HEK293T (cell line): Measurements from ENCODE around the gene CACNA1F.

ENCODE experiments used
- CTCF ChIA-PET: fragments of 350-600 bp; formaldehyde crosslinking; extraction: SDS; loops from one replicate; lab custom pipeline; 2021; ENCODE audit warnings: antibody characterized with exemption, inconsistent platforms; lab: Yijun Ruan, JAX
- POLR2A ChIA-PET: fragments of 350-600 bp; formaldehyde crosslinking; extraction: SDS; loops from one replicate; lab custom pipeline; 2020; ENCODE audit warnings: antibody characterized with exemption, inconsistent platforms; lab: Yijun Ruan, JAX
- DNase-seq: peaks from one replicate; pipeline ENCODE4 v3.0.0; 2012; ENCODE audit warnings: mixed read lengths; ENCODE audit errors: extremely low spot score
- ARNT ChIP-seq: fragments of 450-650 bp; IDR thresholded peaks from 2 replicates; pipeline ENCODE4 v1.6.1; 2017; ENCODE audit warnings: mild to moderate bottlenecking
- BHLHE40 ChIP-seq: fragments of 450-650 bp; IDR thresholded peaks from 2 replicates; pipeline ENCODE4 v1.6.1; 2016; ENCODE audit warnings: mild to moderate bottlenecking, moderate library complexity, borderline replicate concordance
- CTBP1 ChIP-seq: fragments of 450-650 bp; IDR thresholded peaks from 2 replicates; pipeline ENCODE4 v1.6.1; 2016; ENCODE audit warnings: borderline replicate concordance
- ELF4 ChIP-seq: fragments of 450-650 bp; IDR thresholded peaks from 2 replicates; pipeline ENCODE4 v1.6.1; 2017; ENCODE audit warnings: antibody characterized with exemption
- FOXA1 ChIP-seq: fragments of 450-650 bp; IDR thresholded peaks from 2 replicates; pipeline ENCODE4 v1.6.1; 2016; ENCODE audit warnings: mild to moderate bottlenecking
- FOXK2 ChIP-seq: fragments of 450-650 bp; IDR thresholded peaks from 2 replicates; pipeline ENCODE4 v1.6.1; 2016; ENCODE audit warnings: mild to moderate bottlenecking
- FOXM1 ChIP-seq: fragments of 450-650 bp; IDR thresholded peaks from 2 replicates; pipeline ENCODE4 v1.6.1; 2017; ENCODE audit warnings: mild to moderate bottlenecking, borderline replicate concordance
- HDGF ChIP-seq: fragments of 450-650 bp; IDR thresholded peaks from 2 replicates; pipeline ENCODE4 v1.6.1; 2017; ENCODE audit warnings: antibody characterized with exemption, borderline replicate concordance
- L3MBTL2 ChIP-seq: fragments of 450-650 bp; conservative IDR thresholded peaks from 2 replicates; pipeline ENCODE4 v1.6.1; 2016; ENCODE audit warnings: mild to moderate bottlenecking
- LEF1 ChIP-seq: fragments of 450-650 bp; IDR thresholded peaks from 2 replicates; pipeline ENCODE4 v1.6.1; 2017; ENCODE audit warnings: mild to moderate bottlenecking, borderline replicate concordance
- NFRKB ChIP-seq: fragments of 450-650 bp; IDR thresholded peaks from 2 replicates; pipeline ENCODE4 v1.6.1; 2016; ENCODE audit warnings: mild to moderate bottlenecking, moderate library complexity
- PKNOX1 ChIP-seq: fragments of 450-650 bp; IDR thresholded peaks from 2 replicates; pipeline ENCODE4 v1.6.1; 2016
- SP1 ChIP-seq: fragments of 450-650 bp; IDR thresholded peaks from 2 replicates; pipeline ENCODE4 v1.6.1; 2017
- SUZ12 ChIP-seq: fragments of 450-650 bp; IDR thresholded peaks from 2 replicates; pipeline ENCODE4 v1.6.1; 2016; ENCODE audit warnings: mild to moderate bottlenecking
- TARDBP ChIP-seq: fragments of 450-650 bp; IDR thresholded peaks from 2 replicates; pipeline ENCODE4 v1.6.1; 2016
- ZNF384 ChIP-seq: fragments of 450-650 bp; IDR thresholded peaks from 2 replicates; pipeline ENCODE4 v1.6.1; 2016

CACNA1F gene

GRCh38 chrX:49225858-49226257 lies 7.3 kb downstream of the CACNA1F start:
- ChIA-PET POLR2A (no interaction called here), CTCF (interaction anchor here (1.0 kb wide), 1 partner anchor 33 kb away, joined by 3 read pairs; no protein-coding TSS in a partner anchor)
- no peak for DNase-seq
- TF ChIP-seq ZNF384 (no peak), PKNOX1 (no peak), NFRKB (no peak), HDGF (no peak), LEF1 (no peak), BHLHE40 (no peak), TARDBP (no peak), ARNT (no peak), ELF4 (no peak)

GRCh38 chrX:49221868-49222267 lies 11.3 kb downstream of the CACNA1F start:
- no peak for DNase-seq
- ChIA-PET CTCF (no interaction called here), POLR2A (no interaction called here)
- TF ChIP-seq ARNT (no peak), LEF1 (no peak), SP1 (no peak), PKNOX1 (no peak), FOXA1 (no peak), L3MBTL2 (no peak), TARDBP (no peak), ELF4 (no peak), FOXK2 (no peak), ZNF384 (no peak), CTBP1 (no peak), HDGF (no peak), FOXM1 (no peak), SUZ12 (no peak), BHLHE40 (no peak)

- ChIA-PET POLR2A (no interaction called here), CTCF (no interaction called here)
- no peak for TF ChIP-seq NFRKB
- no peak for TF ChIP-seq FOXK2
- no peak for TF ChIP-seq HDGF
- TF ChIP-seq TARDBP, result no peak
- no peak for TF ChIP-seq ARNT
- TF ChIP-seq SP1, result no peak
- no peak for TF ChIP-seq SUZ12
- TF ChIP-seq L3MBTL2, result no peak
- no peak for TF ChIP-seq PKNOX1
- no peak for TF ChIP-seq CTBP1
- TF ChIP-seq BHLHE40, result no peak
- no peak for DNase-seq
Measured at GRCh38 chrX:49220100-49220499, 13.0 kb downstream of the CACNA1F start.

GRCh38 chrX:49214996-49215526 lies 18.1 kb downstream of the CACNA1F start:
- ChIA-PET CTCF (no interaction called here), POLR2A (no interaction called here)
- TF ChIP-seq CTBP1, result no peak
- TF ChIP-seq BHLHE40, result no peak
- TF ChIP-seq NFRKB, result no peak
- TF ChIP-seq PKNOX1, result no peak
- no peak for TF ChIP-seq L3MBTL2
- no peak for TF ChIP-seq HDGF
- TF ChIP-seq TARDBP, result no peak
- no peak for TF ChIP-seq SP1
- no peak for TF ChIP-seq SUZ12
- TF ChIP-seq ELF4, result no peak
- TF ChIP-seq ARNT, result no peak
- no peak for TF ChIP-seq FOXK2
- TF ChIP-seq LEF1, result no peak
- TF ChIP-seq FOXM1, result no peak
- no peak for TF ChIP-seq FOXA1
- no peak for DNase-seq

- TF ChIP-seq PKNOX1 (no peak), NFRKB (no peak), ZNF384 (no peak), SUZ12 (no peak), FOXA1 (no peak), TARDBP (no peak), ELF4 (no peak), HDGF (no peak), ARNT (no peak), FOXM1 (no peak), CTBP1 (no peak)
- ChIA-PET CTCF (no interaction called here), POLR2A (no interaction called here)
- DNase-seq, result no peak
Measured at GRCh38 chrX:49214416-49214815, 18.7 kb downstream of the CACNA1F start.
